GM19455 (cell line): ENCODE results near the gene LRRC31.

Experiments
- ATAC-seq: cut with Tn5 transposase; IDR thresholded peaks from one replicate; pipeline ENCODE4 v1.9.1; 2021; ENCODE audit not compliant: unreplicated experiment

Gene LRRC31

GRCh38 chr3:169864270-169864669 lies 5.5 kb downstream of the LRRC31 start:
- no peak for ATAC-seq

DNA sequence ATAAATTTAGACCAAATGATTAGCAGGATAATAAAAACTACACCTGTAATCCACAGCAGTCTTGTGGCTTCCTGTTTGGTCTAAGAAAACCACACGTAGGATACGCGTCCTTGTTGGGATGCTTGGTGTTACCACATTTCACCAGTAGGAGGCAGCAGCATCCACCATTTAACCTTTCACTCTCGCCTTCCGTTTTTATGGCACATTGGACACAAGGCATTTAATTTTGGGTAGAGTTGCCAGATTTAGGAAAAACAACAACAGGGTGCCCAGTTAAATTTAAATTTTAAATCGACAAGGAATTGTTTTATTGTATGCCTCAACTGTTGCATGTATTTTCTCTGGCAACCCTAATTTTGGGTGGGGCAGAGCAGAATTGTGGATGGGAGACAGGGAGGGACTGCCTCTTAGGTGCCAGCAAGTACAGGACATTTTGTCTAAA lies 6.3 kb downstream of the LRRC31 start:
- peak; percentile 73 for ATAC-seq

- no peak for ATAC-seq
Measured at GRCh38 chr3:169861871-169862270, 7.9 kb downstream of the LRRC31 start.

DNA sequence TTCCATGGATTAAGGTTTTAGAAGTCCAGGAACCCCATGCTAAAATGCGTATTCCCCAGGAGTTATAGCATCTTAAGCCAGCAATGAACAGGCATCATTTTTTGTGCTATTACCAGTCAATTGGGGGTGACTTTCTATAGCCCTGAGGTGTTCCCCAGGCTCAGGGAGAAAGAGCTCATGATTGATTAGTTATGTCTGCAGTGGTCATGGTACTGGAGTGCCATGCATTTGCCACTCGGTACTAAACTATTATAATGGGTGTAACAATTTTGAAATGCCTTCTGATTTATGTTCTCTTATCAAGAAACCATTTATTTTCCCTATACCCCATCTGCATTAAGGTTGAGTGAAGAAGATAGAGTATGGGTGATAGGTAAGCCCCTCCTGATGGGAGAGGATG lies 11.9 kb downstream of the LRRC31 start:
- ATAC-seq: no peak

DNA sequence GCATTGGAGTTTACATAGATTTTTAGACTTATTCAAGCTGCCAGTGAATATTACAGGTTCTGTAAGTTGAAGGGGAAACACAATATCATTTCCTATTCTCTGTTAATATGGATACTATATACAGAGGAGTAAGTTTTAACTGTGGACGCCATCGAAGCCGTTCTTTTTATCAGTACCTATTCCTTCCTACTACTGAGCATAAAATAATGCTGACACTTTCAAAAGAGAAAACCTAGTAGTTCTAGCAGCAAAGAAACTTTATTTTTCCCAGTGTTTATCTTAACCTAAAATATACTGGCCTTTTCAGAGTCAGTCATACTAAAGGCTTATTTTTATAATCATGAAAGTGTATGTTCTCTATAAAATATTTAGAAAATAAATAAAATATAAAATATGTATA lies 14.2 kb downstream of the LRRC31 start:
- no peak for ATAC-seq

DNA sequence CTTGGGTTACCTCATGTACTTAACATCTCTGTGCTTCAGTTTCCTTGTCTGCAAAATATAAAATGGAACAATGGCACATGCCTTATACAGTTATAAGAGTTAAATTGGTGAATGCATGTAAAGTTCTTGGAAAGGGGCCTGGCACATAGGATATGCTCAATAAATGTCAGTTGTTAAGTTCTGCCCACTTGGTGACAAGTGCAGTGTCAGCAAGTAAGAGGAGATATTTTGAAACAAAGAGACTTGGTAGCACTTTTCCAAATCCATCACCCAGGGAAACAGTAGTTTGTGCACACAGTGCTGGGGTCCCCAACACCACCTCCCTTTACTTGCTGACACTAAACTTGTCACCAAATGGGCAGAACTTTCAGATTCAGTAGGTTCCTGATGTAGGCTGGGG lies 19.1 kb downstream of the LRRC31 start:
- ATAC-seq: no peak

- no peak for ATAC-seq
Measured at GRCh38 chr3:169848741-169849140, 21.0 kb downstream of the LRRC31 start.

DNA sequence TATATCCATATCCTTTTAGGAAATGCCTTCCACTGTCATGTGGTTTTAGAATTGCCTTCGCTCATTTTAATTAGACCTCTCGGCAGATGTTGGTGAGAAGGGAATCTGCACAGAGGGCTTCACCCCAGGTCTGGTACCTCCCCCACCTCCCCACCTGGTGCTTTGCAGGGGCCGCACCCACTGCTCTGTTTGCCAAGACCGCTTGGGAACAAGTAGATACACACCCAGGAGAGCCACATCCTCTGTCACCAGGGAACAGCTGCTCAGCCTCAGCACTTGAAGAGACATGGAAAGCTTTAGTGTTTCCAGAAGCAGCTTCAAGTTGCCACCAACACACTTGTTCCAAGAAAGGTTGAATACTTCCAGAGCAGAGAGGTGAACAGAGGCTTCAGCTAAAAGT lies 21.8 kb downstream of the LRRC31 start:
- no peak for ATAC-seq

DNA sequence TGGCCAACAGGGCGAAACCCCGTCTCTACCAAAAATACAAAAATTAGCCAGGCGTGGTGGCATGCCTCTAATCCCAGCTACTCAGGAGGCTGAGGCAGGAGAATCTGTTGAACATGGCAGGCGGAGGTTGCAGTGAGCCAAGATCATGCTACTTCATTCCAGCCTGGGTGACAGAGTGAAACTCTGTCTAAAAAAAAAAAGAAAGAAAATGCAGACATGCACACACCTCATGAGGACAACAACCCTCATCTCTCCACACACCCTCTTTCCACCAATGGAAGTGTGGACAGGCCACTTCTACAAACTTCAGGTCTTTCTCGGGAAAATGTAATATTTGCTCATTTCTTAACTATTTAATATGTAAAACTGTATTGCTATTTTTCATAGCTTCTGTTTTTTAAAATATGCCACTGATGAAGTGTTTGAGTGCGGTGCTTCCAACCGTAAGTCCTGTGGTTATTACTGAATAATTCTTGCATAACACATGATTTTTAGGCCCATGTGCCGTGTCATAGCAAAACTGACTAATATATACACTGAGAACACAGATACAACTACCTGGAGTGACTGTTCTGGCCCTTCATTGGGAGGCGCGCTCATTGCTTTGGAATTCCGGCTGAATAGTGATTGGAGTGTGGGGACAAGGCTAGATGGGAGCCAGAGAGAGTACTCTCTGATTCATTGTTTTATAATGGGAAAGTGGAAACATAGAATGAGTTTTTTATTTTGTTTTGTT lies 23.1 kb downstream of the LRRC31 start:
- ATAC-seq: peak; percentile 90

- ATAC-seq: no peak
Measured at GRCh38 chr3:169842960-169843359, 26.8 kb downstream of the LRRC31 start.

DNA sequence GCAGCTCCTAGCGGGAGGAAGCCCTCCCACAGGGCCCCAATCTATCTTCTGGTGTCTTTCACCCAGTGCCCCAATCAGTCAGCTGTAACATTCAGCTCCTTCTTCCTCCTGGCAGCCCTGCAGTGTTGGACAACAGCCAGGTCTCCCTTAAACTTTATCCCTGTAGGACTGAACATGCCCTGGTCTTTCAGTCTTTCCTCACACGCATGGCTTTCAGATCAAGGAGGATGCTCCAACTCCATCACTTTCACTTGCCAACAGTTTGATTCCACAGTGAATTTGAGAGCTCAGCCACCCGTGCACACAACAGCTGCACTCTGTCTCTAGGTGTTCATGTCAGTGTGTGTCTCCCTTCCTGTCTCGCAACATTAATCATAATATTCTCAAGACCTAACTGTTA lies 28.6 kb downstream of the LRRC31 start:
- no peak for ATAC-seq

GRCh38 chr3:169838511-169839030 lies 31.2 kb downstream of the LRRC31 start:
- ATAC-seq: no peak

- ATAC-seq: no peak
Measured at GRCh38 chr3:169836942-169837275, 32.8 kb downstream of the LRRC31 start.

DNA sequence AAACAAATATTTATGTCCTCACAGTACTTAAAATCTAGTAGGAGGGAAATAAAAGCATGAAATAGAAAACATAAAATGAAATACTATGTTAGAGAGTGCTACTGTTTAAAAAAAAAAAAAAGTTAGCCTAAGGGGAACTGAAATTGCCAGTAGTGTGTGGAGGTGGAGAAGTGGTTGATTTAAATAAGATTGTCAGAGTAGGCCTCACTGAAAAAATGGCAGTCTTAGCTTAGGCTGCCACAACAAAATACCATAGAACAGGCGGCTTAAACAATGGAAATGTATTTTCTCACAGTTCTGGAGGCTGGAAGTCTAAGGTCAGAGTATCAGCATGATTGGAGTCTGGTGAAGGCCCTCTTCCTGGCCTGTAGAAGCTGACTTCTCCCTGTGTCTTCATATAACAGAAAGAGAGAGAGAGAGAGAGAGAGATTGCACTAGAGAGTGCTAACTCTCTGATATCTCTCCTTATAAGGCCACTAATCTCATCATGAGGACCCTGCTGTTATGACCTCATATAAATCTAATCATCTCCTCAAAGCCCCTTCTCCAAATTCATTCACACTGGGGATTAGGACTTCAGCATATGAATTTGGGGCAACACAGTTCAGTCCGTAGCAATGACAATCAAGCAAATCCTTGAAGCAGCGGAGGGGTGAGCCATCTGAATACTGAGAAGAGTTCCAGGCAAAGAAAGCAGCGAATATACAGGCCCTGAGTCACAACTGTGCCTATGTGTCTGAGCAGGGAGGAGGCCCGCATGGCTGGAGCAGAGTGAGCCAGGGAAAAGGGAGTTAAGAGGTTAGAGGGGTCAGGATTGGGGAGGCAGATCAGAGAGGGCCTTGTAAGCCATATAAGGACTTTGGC lies 33.4 kb downstream of the LRRC31 start:
- peak; percentile 87 for ATAC-seq

DNA sequence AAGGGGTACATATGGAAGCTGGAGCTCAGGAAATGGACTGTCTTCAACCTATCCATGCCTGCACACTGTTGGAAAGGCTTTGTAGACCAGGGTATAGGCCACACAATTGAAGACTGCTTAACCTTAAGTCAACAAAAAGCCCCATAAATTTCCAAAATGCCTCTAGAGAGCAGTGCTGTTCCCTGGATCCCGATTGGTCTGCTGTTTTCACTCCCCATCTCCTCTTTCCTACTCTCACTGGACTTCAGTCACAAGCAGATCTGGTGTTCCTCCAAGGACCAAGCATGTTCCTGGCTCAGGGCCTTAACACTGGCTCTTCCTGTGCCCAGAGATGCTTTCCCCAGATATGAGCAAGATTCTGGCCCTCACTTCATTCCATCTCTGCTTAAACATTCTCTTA lies 34.2 kb downstream of the LRRC31 start:
- ATAC-seq: no peak

GRCh38 chr3:169827712-169828111 lies 42.0 kb downstream of the LRRC31 start:
- no peak for ATAC-seq

DNA sequence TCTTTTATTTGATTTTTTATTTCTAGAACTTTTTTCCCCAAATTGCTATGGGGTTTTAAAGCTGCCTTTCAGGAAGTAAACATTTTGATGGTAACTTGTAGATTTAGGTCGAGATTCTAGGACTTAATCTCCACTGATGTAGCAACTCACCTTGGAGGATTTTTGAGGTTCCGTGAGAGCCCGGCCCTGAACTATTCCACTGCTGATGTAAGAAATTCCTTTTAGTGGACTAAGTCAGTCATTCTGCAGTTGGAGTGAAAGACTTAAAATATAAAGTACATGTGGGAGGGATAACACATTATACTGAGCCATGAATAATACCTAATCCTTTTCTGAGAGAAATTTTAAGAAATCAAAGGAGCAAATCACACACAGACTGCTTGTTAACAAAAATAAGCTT lies 44.4 kb downstream of the LRRC31 start:
- no peak for ATAC-seq

DNA sequence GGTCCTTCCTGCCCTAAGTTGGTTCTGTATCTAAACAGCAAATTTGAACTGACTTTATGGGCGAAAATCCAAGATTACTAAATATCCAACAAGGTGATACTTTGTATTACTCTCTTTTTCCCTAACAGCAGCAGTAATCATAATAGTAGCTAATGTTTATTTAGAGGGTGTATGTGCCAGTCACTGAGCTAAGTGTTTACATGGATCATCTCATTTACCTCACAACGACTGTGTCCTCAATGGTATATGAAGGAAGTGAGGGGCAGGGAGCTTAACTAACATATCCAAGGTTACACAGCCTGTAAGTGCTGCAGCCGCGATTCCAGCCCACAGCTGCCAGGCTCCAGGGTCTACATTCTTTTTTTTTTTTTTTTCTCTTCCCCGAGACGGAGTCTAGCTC lies 46.8 kb downstream of the LRRC31 start:
- no peak for ATAC-seq

- ATAC-seq: no peak
Measured at GRCh38 chr3:169822540-169822939, 47.2 kb downstream of the LRRC31 start.

DNA sequence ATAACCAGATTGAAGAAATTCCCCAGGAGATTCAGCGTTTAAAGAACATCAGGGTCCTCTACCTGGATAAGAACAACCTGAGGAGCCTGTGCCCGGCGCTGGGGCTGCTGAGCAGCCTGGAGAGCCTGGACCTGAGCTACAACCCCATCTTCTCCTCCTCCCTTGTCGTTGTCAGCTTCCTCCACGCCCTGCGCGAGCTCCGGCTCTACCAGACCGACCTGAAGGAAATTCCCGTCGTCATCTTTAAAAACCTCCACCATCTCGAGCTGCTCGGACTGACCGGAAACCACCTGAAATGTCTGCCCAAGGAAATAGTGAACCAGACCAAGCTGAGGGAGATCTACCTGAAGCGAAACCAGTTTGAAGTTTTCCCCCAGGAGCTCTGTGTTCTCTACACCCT lies 47.6 kb downstream of the LRRC31 start:
- ATAC-seq: no peak

DNA sequence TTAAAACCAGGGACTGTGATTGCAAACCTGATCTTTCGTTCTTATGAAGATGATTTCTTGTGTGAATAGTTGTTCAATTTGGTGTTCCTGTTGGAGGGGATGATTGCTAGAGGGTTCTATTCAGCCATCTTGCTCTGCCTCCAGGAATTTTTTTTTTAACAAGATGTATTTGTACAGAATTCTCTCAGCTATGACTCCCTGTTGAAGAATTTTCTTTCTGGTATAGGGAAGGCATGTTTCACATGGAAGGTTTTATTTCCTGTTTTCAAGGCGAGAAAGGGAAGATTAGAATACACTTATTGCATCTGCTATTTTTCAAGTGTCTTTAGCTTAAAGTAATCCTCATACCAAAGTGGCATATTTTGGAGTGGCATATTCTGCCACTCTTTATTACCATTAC lies 51.4 kb downstream of the LRRC31 start:
- no peak for ATAC-seq

DNA sequence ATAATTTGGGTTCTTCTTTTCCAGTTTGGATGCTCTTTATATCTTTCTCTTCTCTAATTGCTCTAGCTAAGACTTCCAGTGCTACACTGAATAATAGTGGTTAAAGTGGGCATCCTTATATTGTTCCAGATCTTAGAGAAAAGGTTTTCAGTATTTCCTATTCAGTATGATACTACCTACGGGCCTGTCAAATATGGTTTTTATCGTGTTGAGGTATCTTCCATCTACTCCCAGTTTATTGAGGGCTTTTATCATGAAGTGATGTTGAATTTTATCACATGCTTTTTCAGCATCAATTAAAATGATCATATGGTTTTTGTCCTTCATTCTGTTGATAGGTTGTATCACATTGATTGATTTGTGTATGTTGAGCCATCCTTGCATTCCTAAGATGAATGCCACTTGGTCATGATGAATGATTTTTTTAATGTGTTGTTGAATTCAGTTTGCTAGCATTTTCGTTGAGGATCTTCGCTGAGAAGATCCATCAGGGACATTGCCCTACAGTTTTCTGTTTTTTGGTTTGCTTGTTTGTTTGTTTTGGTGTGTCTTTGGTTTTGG lies 54.1 kb downstream of the LRRC31 start:
- no peak for ATAC-seq
